ENCODE data around the gene MPDZ.

The MPDZ gene

DNA sequence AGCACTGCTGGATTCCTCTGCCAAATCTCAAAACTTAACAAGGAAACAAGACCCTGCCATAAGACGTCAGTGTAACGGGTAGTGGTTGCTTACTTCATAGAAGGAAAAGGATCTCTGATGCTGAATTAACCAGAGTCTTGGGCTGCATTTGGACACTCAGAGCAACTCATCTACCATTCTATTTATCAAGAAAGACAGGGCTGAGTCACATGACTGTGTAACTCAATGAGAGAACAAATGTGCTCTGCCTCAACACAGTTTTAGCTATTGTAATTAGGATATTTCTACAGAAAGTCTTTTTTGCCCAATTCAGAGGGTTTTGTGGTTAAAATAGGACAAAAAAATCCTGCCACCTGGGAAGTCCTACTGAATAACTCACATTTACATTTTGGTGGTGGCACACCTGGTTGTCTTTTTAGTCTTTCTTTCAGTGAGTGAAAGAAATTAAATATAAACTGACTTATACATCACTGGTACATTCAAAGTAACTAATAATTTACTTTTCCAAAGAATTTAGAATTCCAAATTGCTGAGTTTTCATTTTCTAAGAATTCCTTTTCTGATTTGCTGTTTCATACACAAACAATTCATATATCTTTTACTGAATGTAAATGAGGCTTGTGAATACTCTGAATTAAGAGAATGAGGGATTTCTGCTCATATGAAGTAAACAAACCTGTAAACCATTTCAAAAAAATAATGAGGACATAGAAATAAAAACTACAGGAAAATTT is 104.4 kb downstream of the MPDZ start:
- DNase-seq = no peak

DNA sequence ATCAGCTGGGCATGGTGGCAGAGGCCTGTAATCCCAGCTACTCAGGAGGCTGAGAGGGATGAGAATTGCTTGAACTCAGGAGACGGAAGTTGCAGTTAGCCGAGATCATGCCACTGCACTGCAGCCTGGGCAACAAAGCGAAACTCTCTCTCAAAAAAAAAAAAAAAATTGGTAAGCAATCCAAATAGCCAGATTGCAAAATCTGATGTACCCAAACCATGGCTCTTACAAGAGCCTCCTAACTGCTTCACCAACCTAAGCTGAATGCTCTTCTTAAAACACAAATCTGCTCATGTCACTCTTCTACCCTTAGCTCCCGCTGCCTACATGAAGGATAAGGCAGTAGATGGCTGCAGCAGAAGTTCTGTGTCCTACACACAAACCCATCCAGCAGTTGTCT is 105.9 kb downstream of the MPDZ start:
- DNase-seq = no peak

DNA sequence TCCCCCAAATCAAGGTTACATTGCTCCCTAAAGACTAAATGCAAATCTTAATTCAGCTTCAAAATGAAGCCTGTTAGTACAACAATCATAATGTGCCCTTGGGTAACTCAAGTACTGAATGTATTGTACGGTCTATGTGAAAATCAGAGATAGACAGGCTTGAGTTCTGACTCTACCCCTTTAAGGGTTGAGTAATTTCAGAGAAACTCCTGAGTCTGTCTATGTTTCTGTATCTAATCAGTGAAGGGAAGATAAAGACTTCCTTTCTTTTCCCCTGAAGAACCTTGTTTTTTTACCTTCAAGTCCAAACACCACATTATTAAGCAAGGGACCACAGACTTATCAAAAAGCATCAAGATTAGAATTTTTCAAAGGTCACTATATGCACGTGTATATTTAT is 108.2 kb downstream of the MPDZ start:
- DNase-seq = peak; percentile 87

DNA sequence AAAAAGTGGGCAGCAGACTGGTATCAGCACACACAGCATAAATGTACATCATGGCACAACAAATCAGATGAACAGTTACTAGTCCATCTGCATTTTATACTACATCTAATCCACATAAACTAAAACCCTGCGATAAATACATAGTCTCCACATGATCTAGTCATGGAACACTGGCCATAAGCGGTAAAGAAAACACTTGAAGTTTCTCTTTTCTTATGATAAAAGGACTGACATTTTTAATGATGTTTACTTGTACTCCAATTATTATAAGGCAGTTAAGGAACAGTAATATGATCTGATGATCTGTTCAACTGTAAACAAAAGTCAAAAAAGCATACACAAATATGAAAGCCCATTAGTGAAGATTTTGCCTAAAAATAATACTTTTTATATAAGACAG is 112.5 kb downstream of the MPDZ start:
- DNase-seq = no peak

DNA sequence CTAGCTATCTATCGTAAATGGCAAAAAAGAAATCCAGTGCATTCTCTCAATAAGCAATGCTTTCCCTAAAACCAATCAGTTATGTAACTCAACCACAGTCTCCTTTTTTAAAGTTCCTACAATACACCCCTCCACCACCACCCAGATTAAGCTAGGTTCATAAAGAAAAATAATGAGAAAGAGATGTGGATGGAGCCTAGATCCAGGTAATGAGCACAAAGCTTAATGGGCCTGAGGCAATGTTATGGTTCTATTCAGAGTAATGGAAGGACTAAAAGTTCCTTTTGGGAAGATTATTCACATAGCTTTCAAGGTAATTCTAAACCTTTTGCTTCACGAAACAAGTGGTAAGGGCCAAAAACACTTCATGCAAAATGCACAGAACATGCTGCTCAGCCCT is 113.5 kb downstream of the MPDZ start:
- DNase-seq = no peak

DNA sequence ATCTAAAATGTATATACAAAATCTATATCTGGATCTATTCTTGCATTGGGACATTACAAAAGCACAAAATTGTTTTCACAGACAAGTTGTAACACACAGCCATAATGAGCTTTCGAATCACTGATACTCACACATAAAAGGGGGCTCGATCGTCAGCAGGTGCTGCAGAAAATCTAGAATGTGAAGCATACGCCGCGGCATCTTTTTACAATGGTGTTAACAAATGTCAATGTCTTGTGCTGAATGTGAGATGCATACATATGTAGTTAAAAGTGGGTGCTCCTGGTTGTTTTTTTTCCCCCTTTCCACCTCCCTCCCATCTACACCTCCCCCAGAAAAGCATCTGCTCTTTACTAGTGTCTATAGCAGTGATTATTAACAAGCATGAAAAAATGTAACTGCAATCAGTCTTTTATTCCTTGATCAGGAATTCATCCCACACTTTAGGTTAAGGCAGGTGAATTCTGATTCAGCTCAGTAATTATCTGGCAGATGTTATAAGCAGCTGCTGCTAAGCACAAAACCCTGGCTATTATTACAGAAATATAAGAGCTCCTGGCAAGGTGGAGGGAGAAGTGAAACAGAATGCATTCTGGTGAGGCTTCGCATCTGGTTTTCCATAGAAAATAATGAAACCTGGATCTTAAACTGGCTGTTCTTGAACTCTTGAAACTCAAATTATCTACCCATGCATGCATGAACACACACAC is 114.1 kb downstream of the MPDZ start:
- DNase-seq = no peak

DNA sequence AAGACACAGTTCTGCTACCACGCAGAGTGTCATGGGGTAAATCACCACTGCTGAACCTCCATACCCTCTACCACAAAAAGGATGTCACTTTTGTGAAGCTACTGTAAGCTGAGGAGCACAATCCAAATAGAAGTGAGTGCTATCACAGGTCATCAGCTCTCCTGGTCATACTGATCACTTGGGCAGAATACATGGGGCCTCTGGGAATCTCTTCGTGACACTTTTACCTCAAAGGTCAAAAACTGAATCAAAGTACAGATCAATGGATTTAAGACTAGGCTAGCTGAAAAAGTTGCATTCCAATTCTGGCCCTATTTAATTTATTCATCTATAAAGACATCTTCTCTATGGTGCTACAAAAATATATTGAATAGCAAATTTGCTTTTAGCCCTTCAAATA is 115.5 kb downstream of the MPDZ start:
- DNase-seq = no peak

DNA sequence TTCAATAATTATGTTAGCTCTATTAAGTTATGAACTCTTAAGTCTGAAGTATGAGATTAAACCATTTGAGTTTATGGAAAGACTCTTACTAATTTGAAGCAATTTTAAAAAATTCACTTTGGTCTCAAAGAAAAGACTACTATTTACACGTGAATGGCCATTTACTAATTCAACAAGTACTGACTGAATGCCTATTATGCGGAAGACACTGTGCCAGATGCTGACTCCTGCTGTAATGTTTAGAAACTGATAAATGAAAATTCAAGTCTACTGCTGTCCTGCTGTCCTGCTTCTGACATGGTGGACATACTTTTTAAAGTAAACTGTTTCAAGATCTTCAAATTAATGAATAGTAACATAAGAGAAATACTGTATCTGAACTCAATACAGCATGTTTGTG is 116.2 kb downstream of the MPDZ start:
- DNase-seq = no peak

DNA sequence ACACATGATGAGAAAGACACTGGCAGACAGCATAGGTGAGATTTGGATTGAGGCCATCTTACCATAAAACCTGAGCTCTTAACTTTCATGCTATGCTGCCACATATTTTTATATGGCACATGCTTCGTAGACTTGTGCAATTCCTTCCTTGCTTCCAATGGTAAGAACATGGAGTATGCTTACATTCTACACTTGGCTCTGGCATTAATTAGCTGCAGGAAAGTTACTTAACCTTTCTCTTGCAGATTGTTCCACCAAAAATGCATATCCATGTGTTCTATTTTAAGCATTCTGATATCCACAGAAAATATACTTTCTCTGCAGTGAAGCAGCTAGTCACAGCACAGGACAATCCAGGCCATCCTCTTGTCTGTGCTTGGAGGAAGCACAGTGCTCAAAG is 119.4 kb downstream of the MPDZ start:
- DNase-seq = no peak

DNA sequence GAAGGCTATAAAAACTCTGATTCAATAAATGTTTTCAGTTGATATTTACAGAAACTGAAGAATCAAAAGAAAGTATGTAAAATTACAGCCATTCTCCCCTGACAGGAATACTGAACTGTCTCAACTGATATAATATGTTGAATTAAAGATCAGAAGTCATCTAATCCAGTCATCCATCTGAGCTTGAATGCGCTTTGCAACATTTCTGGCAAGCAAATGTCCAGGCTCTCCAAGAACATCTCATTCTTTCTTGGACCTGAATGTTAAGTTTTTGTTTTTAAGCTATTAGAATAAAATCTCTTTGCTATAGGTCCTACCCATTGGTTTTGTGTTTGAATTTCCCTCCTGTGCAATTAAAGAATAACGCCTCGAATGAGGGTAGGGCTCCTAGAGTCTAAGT is 120.5 kb downstream of the MPDZ start:
- no peak for DNase-seq

DNA sequence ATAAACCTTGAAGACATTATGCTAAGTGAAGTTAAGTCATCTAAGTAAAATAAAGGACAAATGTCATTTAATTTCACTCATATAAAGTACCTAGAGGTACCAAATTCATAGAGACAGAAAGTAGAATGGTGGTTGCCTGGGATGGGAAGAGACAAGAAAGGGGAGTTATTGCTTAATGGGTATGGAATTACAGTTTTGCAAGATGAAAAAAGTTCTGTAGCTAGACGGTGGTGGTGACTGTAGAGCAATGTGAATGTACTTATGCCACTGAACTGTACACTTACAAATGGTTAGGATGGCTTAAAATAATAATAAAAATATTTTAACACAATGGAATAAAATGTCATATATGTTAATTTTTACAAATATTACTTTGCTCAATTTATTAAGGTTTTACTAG is 128.0 kb downstream of the MPDZ start:
- DNase-seq = no peak

DNA sequence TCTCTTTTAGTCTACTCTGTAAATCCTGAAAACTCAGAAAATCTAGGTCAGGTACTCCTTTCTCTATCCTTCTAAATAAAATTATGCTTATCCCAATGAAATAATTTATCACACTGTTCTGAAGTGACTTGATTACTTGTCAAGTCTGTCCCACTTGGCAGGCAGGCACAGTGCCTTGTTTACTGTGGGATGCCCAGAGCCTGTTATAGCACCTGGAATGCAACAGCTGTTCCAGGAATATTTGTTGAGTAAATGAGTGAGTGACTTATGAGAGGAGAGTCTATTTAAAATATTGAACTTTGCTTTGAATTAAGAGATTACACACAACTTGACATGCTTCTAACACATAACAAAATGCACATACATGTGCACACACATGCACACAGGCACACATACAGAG is 130.0 kb downstream of the MPDZ start:
- no peak for DNase-seq

DNA sequence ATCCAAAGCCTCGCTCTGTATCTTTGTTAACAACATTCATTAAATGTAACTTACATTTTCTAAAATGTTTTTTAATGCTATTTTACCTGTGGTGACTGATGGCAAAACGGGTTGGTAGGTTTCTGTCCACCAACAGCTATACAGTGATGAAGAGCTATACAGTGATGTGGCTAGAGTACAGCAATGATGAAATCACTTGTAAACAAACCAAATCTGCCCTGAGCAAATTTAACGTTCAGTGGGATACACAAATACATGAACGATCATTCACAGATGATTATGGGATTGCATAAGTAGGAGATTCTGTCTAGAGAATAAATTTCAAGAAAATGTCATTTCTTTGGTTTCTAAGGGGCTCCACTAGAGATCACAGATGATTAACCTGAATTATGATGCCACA is 132.7 kb downstream of the MPDZ start:
- DNase-seq = peak; percentile 98

DNA sequence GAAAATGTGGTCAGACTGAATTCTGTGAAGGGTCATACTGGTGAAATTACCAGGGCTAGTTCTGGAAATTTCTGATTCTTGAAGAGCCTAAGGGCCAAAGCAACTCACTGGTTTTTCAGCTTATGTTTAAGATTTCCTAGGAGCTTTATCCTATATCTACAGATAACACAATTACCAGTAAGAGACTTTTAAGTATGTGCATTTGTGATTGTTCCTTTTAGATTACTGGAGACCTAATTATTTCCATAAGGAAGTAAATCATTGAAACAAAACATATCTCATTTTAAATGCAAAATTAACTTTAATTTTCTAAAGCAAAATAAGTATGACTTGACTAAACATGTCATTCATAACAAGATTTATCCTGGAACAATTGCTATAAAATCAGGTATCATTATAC is 134.2 kb downstream of the MPDZ start:
- DNase-seq = no peak

DNA sequence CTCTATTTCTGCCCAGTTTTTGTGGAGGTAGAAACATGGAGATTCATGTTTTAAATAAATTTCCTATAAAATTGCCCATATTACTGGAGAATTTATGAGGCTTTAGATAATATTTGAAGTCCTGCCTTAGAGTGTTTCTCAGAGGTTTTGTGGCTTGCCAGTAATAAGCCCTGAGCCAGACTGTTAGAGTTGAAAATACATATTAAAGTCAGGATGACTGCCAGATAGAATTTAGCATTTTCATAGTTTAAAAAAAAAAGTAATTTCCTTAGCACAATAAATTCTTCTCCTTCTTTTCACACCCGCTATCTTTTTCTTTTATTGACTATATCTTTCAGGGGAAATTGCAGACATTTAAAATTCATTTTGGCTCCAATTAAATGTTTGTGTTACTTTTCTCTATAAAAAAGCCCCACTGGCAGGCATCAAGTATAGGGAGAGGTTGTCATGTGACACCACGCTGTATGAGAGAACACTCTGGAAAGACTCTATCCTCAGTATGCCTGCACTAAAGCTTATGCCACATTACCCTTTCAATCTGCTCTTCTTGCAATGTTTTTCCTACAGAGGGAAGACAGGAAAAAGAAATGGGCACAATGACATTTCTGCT is 135.2 kb downstream of the MPDZ start:
- peak; percentile 89 for DNase-seq

DNA sequence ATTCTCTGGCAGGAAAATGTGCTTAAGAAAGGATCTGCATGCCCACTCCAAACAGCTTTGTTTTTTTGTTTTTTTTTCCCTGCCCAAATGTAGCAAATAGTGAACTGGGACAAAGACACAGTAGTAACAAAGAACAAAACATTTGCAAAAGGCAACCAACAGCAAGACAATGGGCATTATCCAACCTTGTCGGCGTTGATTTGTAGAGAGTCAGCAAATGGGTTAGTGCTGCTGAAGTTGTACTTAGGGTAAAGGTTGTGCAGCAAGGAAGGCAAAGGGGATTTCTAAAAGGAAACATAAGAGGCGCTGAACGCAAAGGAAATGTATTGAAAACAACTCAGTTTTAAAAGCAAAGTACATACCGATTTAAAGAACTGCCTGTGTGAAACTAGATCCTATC is 136.2 kb downstream of the MPDZ start:
- DNase-seq = peak; percentile 86

DNA sequence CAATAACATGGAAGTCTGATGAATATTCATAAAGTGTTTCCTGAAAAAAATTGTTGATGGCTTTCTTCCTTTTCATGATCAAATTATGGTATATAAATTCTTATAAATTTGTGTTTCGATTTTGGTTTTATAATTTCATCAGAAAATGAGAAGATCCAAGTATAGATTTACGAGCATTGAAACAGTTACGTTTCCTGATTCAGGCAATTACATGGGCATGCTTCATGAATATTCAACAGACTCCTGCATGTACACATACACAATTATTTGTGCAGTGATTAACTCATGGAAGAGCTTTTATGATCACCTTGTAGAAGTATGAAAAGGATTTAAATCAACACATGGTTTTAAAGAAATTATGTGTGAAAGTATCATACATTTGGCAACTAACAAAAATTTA is 136.7 kb downstream of the MPDZ start:
- DNase-seq = no peak

DNA sequence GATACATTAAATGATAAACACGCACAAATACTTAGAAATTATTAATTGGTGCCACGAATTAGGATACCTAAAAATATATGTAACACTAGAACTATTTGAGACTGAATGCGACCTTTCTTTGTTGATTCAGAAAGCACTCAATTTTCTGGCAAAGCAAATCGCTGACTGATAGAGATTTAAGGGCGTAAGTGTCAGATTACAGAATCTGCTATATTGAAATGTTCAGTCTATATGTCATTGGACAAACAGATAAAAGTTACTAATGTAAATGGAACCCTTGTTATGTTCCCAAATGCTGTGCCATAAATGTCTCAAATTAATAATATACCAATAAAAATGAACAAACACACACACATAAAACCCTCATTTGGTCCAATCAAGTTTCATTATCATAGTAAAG is 137.9 kb downstream of the MPDZ start:
- peak; percentile 84 for DNase-seq

DNA sequence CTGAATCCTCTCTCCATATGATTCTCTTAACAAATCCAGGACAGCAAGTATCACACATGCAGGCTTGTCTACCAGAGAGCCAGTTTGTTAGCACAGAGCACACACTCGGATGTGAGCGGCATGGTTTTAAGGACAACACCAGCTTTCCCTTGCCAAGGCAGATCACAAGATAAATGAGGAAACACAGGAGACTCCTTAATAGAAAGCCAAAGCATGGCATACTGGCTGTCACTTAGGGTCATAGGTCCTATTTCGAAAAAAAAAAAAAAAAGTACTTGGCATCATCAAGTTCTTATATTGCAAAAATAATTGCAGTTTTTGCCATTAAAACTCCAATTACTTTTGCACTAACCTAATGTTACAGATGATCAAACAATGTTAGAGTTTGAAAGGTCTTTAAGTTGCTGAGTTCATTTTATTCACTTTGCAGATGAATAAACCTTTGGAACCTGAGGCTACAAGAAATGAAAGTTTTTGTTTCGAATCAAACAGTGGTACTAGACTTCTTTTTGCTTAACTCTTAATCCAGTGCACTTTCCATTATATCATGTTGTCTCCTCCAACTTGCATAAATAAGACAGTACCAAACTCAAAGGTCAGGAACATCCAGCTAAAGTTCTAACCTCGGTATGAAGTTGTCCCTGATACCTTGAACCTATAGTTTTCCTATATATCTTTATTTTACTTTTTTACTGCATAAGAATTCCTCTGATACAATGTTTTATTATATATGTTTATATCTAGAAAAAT is 138.5 kb downstream of the MPDZ start:
- DNase-seq = no peak

DNA sequence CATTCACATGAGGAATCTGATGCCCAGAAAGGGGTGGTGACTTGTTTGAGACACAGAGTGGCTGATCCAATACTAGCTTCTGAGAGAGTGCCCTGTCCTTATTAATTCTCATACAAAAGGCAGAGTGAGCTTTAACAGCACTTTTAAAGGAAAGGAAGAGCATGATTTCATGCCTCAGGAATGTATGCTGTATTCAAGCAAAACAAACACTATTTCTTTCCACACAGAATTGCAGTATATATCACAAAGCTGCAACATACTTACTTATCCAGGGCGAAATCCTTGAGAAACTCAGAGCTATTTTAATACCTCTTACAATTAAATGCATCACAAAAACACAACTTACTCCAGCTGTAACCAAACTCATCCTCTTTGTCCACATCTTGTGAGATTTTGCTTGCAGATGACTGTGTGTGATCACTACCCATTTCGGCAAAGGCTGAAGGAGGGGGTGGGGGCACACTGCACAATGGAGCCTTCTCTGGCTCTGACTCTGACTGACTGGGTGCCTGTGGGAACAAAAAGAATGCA is 139.8 kb downstream of the MPDZ start:
- no peak for DNase-seq

DNA sequence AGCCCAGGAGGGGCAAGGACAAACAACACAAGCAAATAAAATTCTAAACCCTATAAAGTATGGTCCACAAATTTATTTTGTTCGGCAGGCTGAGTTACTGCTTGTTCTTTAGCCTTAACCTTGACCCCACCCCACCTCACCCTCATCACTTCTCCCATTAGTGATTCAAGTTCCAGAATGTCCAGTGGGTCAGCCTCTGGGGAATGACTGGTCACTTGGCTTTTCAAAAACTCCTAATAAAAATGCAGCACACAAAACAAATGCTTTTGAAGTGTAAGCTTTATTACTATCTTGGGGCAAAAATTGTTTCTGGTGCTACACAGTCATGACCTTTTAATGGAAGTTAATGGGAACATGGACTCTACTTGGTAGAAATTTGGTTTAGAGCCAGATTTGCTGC is 142.1 kb downstream of the MPDZ start:
- no peak for DNase-seq

DNA sequence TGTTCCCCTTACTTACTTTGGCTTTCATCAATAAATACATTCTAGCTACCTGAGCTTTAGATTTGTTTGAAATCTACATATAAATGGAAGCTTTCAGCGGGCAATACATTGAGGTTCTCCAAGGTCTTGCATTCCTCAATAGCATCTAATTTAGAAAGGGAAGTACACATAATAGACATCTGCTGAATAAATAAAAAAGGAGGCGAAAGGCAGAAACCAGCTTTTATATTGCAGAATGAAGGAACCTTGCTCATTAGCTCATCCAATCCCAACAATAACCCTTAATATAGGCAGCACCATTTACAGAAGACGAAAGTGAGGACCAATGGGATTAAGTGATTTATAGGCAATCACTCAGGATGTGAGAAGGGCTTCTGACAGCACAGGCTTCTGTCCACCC is 147.5 kb downstream of the MPDZ start:
- no peak for DNase-seq

DNA sequence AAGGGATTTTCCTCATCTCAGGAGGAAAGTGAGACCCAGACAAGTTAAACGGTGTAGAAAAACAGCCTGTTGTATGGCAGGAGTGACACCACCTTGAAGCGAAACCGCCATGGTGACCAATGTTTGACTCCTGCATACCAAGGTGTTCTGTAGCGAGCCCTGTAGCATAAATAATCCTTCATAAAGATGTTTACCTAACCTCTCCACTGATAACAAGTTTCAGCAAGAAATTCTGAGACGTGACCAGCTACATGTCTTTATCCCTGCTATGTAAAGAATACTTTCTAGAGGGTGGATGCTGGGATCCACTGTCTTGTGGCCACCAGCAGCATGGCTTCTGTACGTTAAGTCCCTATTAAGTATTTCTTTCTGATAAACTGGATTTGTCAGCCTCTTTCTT is 148.1 kb downstream of the MPDZ start:
- DNase-seq = no peak

All from OCI-M1 (cell line).